IPS-NIHi7 (cell line): ENCODE results near the gene AARS1.
"Not testable (repeated sequence)": the region's sequence is repeated elsewhere in the genome, so short reads cannot be mapped to it uniquely, and the experiment has no call there.

Experiments used
- DNase-seq: peaks from one replicate; pipeline ENCODE4 v3.0.0; 2012; ENCODE audit warnings: mixed read lengths; ENCODE audit errors: extremely low spot score

Gene AARS1

GRCh38 chr16:70289229-70290094, at the start of gene AARS1:
Gene AARS1 (minus strand): TSS chr16:70289506. CDS start chr16:70282763, 6,743 bp downstream.
- DNase-seq: peak; percentile 99

GRCh38 chr16:70337814-70338213, 48.5 kb upstream of the AARS1 start:
- no peak for DNase-seq

- DNase-seq: not testable (repeated sequence)
These were observed 43.4 kb upstream of the AARS1 start for GRCh38 chr16:70332728-70333127.

GRCh38 chr16:70331588-70332358, 42.5 kb upstream of the AARS1 start:
- peak; percentile 18 for DNase-seq

GRCh38 chr16:70331091-70331490, 41.8 kb upstream of the AARS1 start:
- DNase-seq: no peak

GRCh38 chr16:70324998-70325747, 35.9 kb upstream of the AARS1 start:
- DNase-seq: no peak

- DNase-seq: no peak
These were observed 30.8 kb upstream of the AARS1 start for GRCh38 chr16:70320121-70320520.

GRCh38 chr16:70307726-70308125, 18.4 kb upstream of the AARS1 start:
- DNase-seq: not testable (repeated sequence)

GRCh38 chr16:70306880-70307279, 17.6 kb upstream of the AARS1 start:
- DNase-seq: no peak

- peak; percentile 36 for DNase-seq
These were observed 15.7 kb upstream of the AARS1 start for GRCh38 chr16:70304892-70305448.

- no peak for DNase-seq
These were observed 13.4 kb upstream of the AARS1 start for GRCh38 chr16:70302745-70303144.

- DNase-seq: no peak
These were observed 11.8 kb upstream of the AARS1 start for GRCh38 chr16:70301121-70301520.

GRCh38 chr16:70298988-70299938, 10.0 kb upstream of the AARS1 start, which contains the start of gene DDX19B:
Gene DDX19B (plus strand): TSS chr16:70299186. CDS start chr16:70299298, 112 bp downstream.
- peak; percentile 74 for DNase-seq

GRCh38 chr16:70295634-70296033, 6.3 kb upstream of the AARS1 start:
- DNase-seq: no peak

- DNase-seq: no peak
These were observed 5.2 kb upstream of the AARS1 start for GRCh38 chr16:70294385-70295025.

GRCh38 chr16:70292148-70292547, 2.8 kb upstream of the AARS1 start:
- DNase-seq: not testable (repeated sequence)

- no peak for DNase-seq
These were observed 1.7 kb upstream of the AARS1 start for GRCh38 chr16:70290949-70291519.

- DNase-seq: not testable (repeated sequence)
These were observed 1.9 kb downstream of the AARS1 start for GRCh38 chr16:70287304-70287971.

- no peak for DNase-seq
These were observed 12.9 kb downstream of the AARS1 start for GRCh38 chr16:70276392-70276791.
